AG10803 (cell line): ENCODE measurements around the gene SNRNP35.
A peak's percentile ranks its signal among the peaks of the same experiment; 100 is the strongest.

Source experiments
- DNase-seq: peaks from one replicate; pipeline ENCODE4 v3.0.0; 2010; ENCODE audit warnings: low read depth
- H3K4me3 ChIP-seq: 2 replicates; pipeline ENCODE4 v1.5.1; 2011; ENCODE audit warnings: mild to moderate bottlenecking, low read length, control low read depth
- CTCF ChIP-seq: conservative IDR thresholded peaks from 2 replicates; pipeline ENCODE4 v1.5.1; 2011; ENCODE audit warnings: mild to moderate bottlenecking, low read length, control low read depth, inconsistent platforms

SNRNP35 gene

GRCh38 chr12:123465084-123465483, 7.1 kb downstream of the SNRNP35 start:
- DNase-seq: no peak
- TF ChIP-seq CTCF: no peak
- no peak overlapping the region for H3K4me3 ChIP-seq

DNA sequence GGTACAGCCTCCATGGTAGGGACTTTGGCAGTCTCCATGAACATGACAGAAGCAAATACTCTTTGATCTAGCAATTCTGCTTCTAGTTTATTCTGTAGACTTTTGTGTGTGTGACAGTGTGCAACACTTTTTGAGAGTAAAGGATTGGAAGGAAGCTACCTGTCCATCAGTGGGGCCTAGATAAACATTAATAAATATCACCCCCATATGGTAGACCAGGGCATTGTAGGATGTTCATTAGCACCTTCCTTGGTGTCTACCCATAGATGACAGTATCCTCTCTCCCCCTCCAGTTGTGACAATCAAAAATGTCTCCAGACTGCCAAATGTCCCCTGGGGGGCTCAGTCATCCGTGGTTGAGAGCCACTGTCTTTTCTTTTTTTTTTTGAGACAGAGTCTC, 10.8 kb downstream of the SNRNP35 start:
- no peak for DNase-seq
- no peak; the same call in 1 of the 2 replicates for TF ChIP-seq CTCF
- no peak overlapping the region for H3K4me3 ChIP-seq

DNA sequence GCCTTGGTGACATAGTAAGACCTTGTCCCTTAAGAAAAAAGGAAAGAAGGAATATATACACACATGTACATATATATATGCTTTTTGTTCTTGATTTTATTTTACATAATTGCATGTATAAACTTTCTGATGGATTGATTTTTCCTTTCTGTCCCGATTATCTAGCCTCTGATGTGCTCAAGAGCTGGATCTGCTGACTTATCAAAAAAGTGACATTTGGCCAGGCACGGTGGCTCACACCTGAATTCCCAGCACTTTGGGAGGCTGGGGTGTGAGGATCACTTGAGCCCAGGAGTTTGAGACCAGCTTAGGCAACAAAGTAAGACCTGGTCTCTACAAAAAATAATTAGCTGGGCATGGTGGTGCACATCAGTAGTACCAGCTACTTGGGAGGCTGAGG, 12.0 kb downstream of the SNRNP35 start:
- no peak overlapping the region for H3K4me3 ChIP-seq
- no peak for TF ChIP-seq CTCF
- no peak for DNase-seq

- no peak overlapping the region for H3K4me3 ChIP-seq
- TF ChIP-seq CTCF: no peak
- peak; percentile 87 for DNase-seq
Observed at GRCh38 chr12:123471374-123472068, 13.6 kb downstream of the SNRNP35 start.

- no peak for DNase-seq
- no peak for TF ChIP-seq CTCF
Observed at GRCh38 chr12:123472438-123472849, 14.5 kb downstream of the SNRNP35 start.

DNA sequence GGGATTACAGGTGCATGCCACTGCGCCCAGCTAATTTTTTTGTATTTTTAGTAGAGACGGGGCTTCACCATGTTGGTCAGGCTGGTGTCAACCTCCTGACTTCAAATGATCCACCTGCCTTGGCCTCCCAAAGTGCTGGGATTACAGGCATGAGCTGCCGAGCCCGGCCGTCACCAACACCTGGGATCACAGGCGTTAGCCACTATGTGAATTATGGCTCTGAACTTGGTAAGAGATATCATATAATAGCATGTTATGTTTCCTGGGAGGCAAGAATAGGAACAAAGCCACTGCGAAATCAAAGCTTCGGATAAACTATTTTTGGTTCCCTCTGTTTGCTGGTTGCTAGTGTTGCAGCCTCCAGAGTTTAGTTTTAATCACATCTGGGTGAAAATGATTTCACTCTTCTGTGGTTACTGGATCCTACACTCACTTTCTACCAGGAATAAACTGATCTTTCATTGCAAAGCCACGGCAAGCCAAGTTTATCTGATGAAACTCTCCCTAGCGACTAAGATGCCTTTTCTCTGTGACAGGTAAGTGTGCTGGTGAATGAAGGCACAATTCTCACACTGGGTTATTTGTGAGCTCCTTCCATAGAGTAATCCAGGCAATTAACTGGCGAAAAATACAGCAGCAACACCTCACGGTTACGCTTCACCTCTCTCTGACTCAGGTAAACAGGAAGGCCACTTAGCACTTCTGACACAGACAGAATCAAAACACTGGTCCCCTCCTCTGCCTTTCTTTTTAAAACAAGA, 16.7 kb downstream of the SNRNP35 start:
- no peak overlapping the region for H3K4me3 ChIP-seq
- TF ChIP-seq CTCF: no peak
- DNase-seq: no peak

More at GRCh38 chr12:123472438-123472849, 14.5 kb downstream of the SNRNP35 start:
- no peak overlapping the region for H3K4me3 ChIP-seq

- no peak for TF ChIP-seq CTCF
- no peak for DNase-seq
- H3K4me3 ChIP-seq: no peak overlapping the region
Observed at GRCh38 chr12:123475246-123475703, 17.3 kb downstream of the SNRNP35 start.
